Uterus (tissue), 4 donors: ENCODE results near the gene NHLRC4. TPM values are rescaled to one million over a fixed set of nuclear protein-coding genes. Genes with fewer than 3 reads are reported as not detected.

Source experiments
- DNase-seq, 2 donors: peaks; one replicate each; pipeline ENCODE4 v3.0.0-alpha.2; 2019 to 2020
- H3K27ac ChIP-seq, 2 donors: fragments of 200-600 bp; sonication (generic); 1 replicate in 1 of 2; 2 replicates in 1 of 2; pipeline ENCODE4 v1.5.1; 2016 to 2018
- H3K27me3 ChIP-seq, 2 donors: fragments of 200-600 bp; sonication (generic); one replicate each; pipeline ENCODE4 v1.5.1; 2018 to 2019; ENCODE audit warnings: control low read depth in 1 of 2
- H3K36me3 ChIP-seq, 2 donors: fragments of 200-600 bp; sonication (generic); one replicate each; pipeline ENCODE4 v1.5.1; 2019; ENCODE audit warnings: control low read depth in 1 of 2
- H3K4me1 ChIP-seq, 2 donors: fragments of 200-600 bp; sonication (generic); one replicate each; pipeline ENCODE4 v1.5.1; 2018 to 2019; ENCODE audit warnings: control low read depth in 1 of 2
- H3K4me3 ChIP-seq, 2 donors: fragments of 200-600 bp; sonication (generic); 1 replicate in 1 of 2; 2 replicates in 1 of 2; pipeline ENCODE4 v1.5.1; 2018 to 2019; ENCODE audit warnings: mild to moderate bottlenecking in 1 of 2
- H3K9me3 ChIP-seq, 2 donors: fragments of 200-600 bp; sonication (generic); one replicate each; pipeline ENCODE4 v1.5.1; 2019; ENCODE audit warnings: control low read depth in 1 of 2
- CTCF ChIP-seq, 4 experiments: fragments of 200-600 bp in 2 of 4; fragments of 450-650 bp in 2 of 4; sonication (generic) in 2 of 4; IDR thresholded peaks; one replicate each; pipeline ENCODE4 v1.5.1; 2016 to 2019; ENCODE audit warnings: antibody characterized with exemption in 4 of 4, mild to moderate bottlenecking in 2 of 4, moderate library complexity in 1 of 4
- POLR2A ChIP-seq, 2 donors: fragments of 450-650 bp; IDR thresholded peaks; one replicate each; pipeline ENCODE4 v1.6.1; 2016; ENCODE audit warnings: antibody characterized with exemption in 2 of 2, mild to moderate bottlenecking in 1 of 2, moderate library complexity in 1 of 2
- intact Hi-C: fragments of 100-400 bp; cut with DNase I; formaldehyde crosslinking; loops from one replicate; pipeline ENCODE4 v1.15.1; 2023; ENCODE audit warnings: low total_unique reads
- total RNA-seq, 4 donors: library from RNA; depleted of rRNA in 3 of 4; stranded (reverse); fragments of >200 nt in 3 of 4; gene quantifications; one replicate each; pipeline versions ENCODE4 v1.1.0 to v1.2.4, GENCODE V29; 2014 to 2023
- donor health status: DM: yes; HTN: yes; CAD: no.

Gene NHLRC4
- total RNA-seq, 4 donors from 2014 or later: 1.2 to 7.5 (median 1.5) TPM

- no peak for TF ChIP-seq POLR2A (IDR thresholded peaks at IDR 0.05)
- Histone ChIP-seq H3K27ac (no peak overlapping the region), H3K27me3 (no peaks in the 10 kb centered on the region), H3K4me1 (no peaks in the 10 kb centered on the region), H3K36me3 (no peaks in the 10 kb centered on the region), H3K4me3 (no peak overlapping the region), H3K9me3 (no peaks in the 10 kb centered on the region)
- no peak for DNase-seq
- intact Hi-C loops: no loop called here
Observed at GRCh38 chr16:535446-536405, 31.1 kb upstream of the NHLRC4 start.

GRCh38 chr16:536746-537145 lies 30.1 kb upstream of the NHLRC4 start:
- Histone ChIP-seq H3K4me1 (no peaks in the 10 kb centered on the region), H3K27me3 (no peaks in the 10 kb centered on the region), H3K36me3 (no peaks in the 10 kb centered on the region), H3K9me3 (no peaks in the 10 kb centered on the region), H3K4me3 (no peak overlapping the region), H3K27ac (no peak overlapping the region)
- TF ChIP-seq POLR2A (IDR thresholded peaks at IDR 0.05): no peak
- TF ChIP-seq CTCF (IDR thresholded peaks at IDR 0.05): no peak
- intact Hi-C loops: no loop called here
- no peak for DNase-seq

- Histone ChIP-seq H3K36me3 (no peaks in the 10 kb centered on the region), H3K27me3 (no peaks in the 10 kb centered on the region), H3K4me1 (no peaks in the 10 kb centered on the region), H3K4me3 (no peak overlapping the region), H3K27ac (no peak overlapping the region), H3K9me3 (no peaks in the 10 kb centered on the region)
- DNase-seq: no peak
- TF ChIP-seq CTCF (IDR thresholded peaks at IDR 0.05) (no peak), POLR2A (IDR thresholded peaks at IDR 0.05) (no peak)
- intact Hi-C loops: no loop called here
Observed at GRCh38 chr16:537415-538335, 29.1 kb upstream of the NHLRC4 start.

- H3K27ac ChIP-seq: no peak overlapping the region
- no peaks in the 10 kb centered on the region for H3K27me3 ChIP-seq
- no peak for DNase-seq
- no peaks in the 10 kb centered on the region for H3K4me1 ChIP-seq
- no peak overlapping the region for H3K4me3 ChIP-seq
- no peaks in the 10 kb centered on the region for H3K36me3 ChIP-seq
- intact Hi-C loops: no loop called here
- no peaks in the 10 kb centered on the region for H3K9me3 ChIP-seq
- TF ChIP-seq POLR2A (IDR thresholded peaks at IDR 0.05) (no peak), CTCF (IDR thresholded peaks at IDR 0.05) (no peak)
Observed at GRCh38 chr16:539901-540530, 26.8 kb upstream of the NHLRC4 start.

- Histone ChIP-seq H3K27ac (no peak overlapping the region), H3K4me1 (no peaks in the 10 kb centered on the region), H3K27me3 (no peaks in the 10 kb centered on the region), H3K4me3 (no peak overlapping the region), H3K9me3 (no peaks in the 10 kb centered on the region), H3K36me3 (no peaks in the 10 kb centered on the region)
- intact Hi-C loops: no loop called here
- TF ChIP-seq POLR2A (IDR thresholded peaks at IDR 0.05) (no peak), CTCF (IDR thresholded peaks at IDR 0.05) (no peak)
- no peak for DNase-seq
Observed at GRCh38 chr16:540645-541340, 26.0 kb upstream of the NHLRC4 start.
